Measurements from ENCODE around the gene STAT5B.

The STAT5B gene

GRCh38 chr17:42193969-42194899 lies 82.0 kb downstream of the STAT5B start, which contains the start of gene GHDC:
Gene GHDC, minus strand, starts transcription at chr17:42194494. Its CDS starts 913 bp downstream, at chr17:42193581.
- DNase-seq = peak; percentile 87
- no peaks in the 10 kb centered on the region for H3K36me3 ChIP-seq (replicated peaks; ENCODE audit: insufficient read depth, low read length)
- peak within 1 kb of the TSS; percentile 98 for H2AFZ ChIP-seq (ENCODE audit: low read length)
- H3F3A ChIP-seq (ENCODE audit: insufficient read depth, low read length) = no peaks in the 10 kb centered on the region
- TF ChIP-seq EZH2phosphoT487 (IDR thresholded peaks at IDR 0.05; ENCODE audit: low read length) (no peak), EZH2 (optimal IDR thresholded peaks at IDR 0.05; ENCODE audit: low read depth, low read length) (no peak)
- TF ChIP-seq, protein P1, sequence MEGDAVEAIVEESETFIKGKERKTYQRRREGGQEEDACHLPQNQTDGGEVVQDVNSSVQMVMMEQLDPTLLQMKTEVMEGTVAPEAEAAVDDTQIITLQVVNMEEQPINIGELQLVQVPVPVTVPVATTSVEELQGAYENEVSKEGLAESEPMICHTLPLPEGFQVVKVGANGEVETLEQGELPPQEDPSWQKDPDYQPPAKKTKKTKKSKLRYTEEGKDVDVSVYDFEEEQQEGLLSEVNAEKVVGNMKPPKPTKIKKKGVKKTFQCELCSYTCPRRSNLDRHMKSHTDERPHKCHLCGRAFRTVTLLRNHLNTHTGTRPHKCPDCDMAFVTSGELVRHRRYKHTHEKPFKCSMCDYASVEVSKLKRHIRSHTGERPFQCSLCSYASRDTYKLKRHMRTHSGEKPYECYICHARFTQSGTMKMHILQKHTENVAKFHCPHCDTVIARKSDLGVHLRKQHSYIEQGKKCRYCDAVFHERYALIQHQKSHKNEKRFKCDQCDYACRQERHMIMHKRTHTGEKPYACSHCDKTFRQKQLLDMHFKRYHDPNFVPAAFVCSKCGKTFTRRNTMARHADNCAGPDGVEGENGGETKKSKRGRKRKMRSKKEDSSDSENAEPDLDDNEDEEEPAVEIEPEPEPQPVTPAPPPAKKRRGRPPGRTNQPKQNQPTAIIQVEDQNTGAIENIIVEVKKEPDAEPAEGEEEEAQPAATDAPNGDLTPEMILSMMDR (IDR thresholded peaks at IDR 0.05; ENCODE audit: low read length) = no peak
- H3K9me2 ChIP-seq (replicated peaks; ENCODE audit: insufficient read depth, low read length) = no peaks in the 10 kb centered on the region
- no peaks in the 10 kb centered on the region for H3K27me3 ChIP-seq (replicated peaks; ENCODE audit: insufficient read depth, low read length)
- peak within 1 kb of the TSS; percentile 77 for H3K9ac ChIP-seq (ENCODE audit: low read length)
- no peaks in the 10 kb centered on the region; the same call in 1 of the 2 replicates for H3K4me1 ChIP-seq (ENCODE audit: low read length)
- peak within 1 kb of the TSS; percentile 75 for H3K4me2 ChIP-seq (ENCODE audit: low read depth, low read length)
- no peaks in the 10 kb centered on the region for H3K9me3 ChIP-seq (replicated peaks; ENCODE audit: insufficient read depth, low read length)
- no peaks in the 10 kb centered on the region for H4K20me1 ChIP-seq (ENCODE audit: insufficient read depth, low read length)
- H3K4me3 ChIP-seq (ENCODE audit: low read length) = peak within 1 kb of the TSS; percentile 97
- peaks cover 5% of the 10 kb centered on the region; the same call in 1 of the 2 replicates for H3K79me2 ChIP-seq (ENCODE audit: low read length)
- no peak within 1 kb of the TSS for H3K27ac ChIP-seq (ENCODE audit: low read length)

DNA sequence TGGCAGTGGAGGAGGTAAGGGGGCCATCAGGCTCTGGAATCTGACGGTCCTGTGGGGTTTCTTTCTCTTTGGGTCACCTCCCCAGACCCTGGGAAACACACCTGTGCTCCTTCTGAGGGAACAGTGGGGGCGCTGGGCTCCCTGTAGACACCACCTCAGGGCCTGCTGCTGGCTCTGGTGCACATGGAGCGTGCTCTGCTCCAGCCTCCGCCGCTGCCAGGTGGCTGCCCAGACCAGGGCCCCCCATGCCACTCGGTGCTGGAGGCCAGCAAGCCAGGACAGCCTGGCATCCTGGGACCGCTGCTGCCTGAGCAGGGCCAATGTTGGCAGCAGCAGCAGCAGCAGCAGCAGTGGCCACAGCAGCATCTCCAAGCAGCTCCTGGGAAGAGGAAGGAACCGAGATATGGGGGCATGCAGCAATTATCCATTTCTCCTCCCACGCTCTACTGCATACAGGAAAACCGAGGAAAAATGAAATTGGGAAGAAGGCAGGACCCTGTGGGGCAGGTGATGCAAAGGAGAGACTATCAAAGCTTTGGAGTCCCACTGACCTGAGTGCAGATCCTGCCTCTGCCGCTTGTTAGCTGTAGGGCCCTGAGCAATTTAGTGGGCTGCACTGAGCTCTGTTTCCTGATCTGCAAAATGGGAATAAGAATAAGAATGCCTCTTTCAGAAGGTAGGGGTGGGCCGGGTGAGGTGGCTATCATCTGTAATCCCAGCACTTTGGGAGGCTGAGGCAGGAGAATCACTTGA lies 82.8 kb downstream of the STAT5B start:
- H2AFZ ChIP-seq (ENCODE audit: low read length) = peak overlapping the region; percentile 98
- no peaks in the 10 kb centered on the region for H3K27me3 ChIP-seq (replicated peaks; ENCODE audit: insufficient read depth, low read length)
- no peak for TF ChIP-seq EZH2phosphoT487 (IDR thresholded peaks at IDR 0.05; ENCODE audit: low read length)
- no peak for TF ChIP-seq EZH2 (optimal IDR thresholded peaks at IDR 0.05; ENCODE audit: low read depth, low read length)
- TF ChIP-seq, protein P1 (IDR thresholded peaks at IDR 0.05; ENCODE audit: low read length) = no peak
- H3K27ac ChIP-seq (ENCODE audit: low read length) = no peak overlapping the region
- H3K9me3 ChIP-seq (replicated peaks; ENCODE audit: insufficient read depth, low read length) = no peaks in the 10 kb centered on the region
- H3K4me1 ChIP-seq (ENCODE audit: low read length) = no peaks in the 10 kb centered on the region; the same call in 1 of the 2 replicates
- peaks cover 5% of the 10 kb centered on the region; the same call in 1 of the 2 replicates for H3K79me2 ChIP-seq (ENCODE audit: low read length)
- no peaks in the 10 kb centered on the region for H3K36me3 ChIP-seq (replicated peaks; ENCODE audit: insufficient read depth, low read length)
- no peaks in the 10 kb centered on the region for H4K20me1 ChIP-seq (ENCODE audit: insufficient read depth, low read length)
- peak overlapping the region; percentile 77 for H3K9ac ChIP-seq (ENCODE audit: low read length)
- no peaks in the 10 kb centered on the region for H3F3A ChIP-seq (ENCODE audit: insufficient read depth, low read length)
- no peak for DNase-seq
- H3K9me2 ChIP-seq (replicated peaks; ENCODE audit: insufficient read depth, low read length) = no peaks in the 10 kb centered on the region
- peak overlapping the region; percentile 75 for H3K4me2 ChIP-seq (ENCODE audit: low read depth, low read length)
- H3K4me3 ChIP-seq (ENCODE audit: low read length) = peak overlapping the region; percentile 97

- Histone ChIP-seq H4K20me1 (ENCODE audit: insufficient read depth, low read length) (no peaks in the 10 kb centered on the region), H2AFZ (ENCODE audit: low read length) (no peak overlapping the region), H3K4me3 (ENCODE audit: low read length) (no peak overlapping the region), H3K36me3 (replicated peaks; ENCODE audit: insufficient read depth, low read length) (no peaks in the 10 kb centered on the region), H3K27ac (ENCODE audit: low read length) (no peak overlapping the region), H3K9ac (ENCODE audit: low read length) (no peak overlapping the region), H3K4me1 (ENCODE audit: low read length) (no peaks in the 10 kb centered on the region; the same call in 1 of the 2 replicates), H3K27me3 (replicated peaks; ENCODE audit: insufficient read depth, low read length) (no peaks in the 10 kb centered on the region), H3K79me2 (ENCODE audit: low read length) (peaks cover 5% of the 10 kb centered on the region; the same call in 1 of the 2 replicates), H3F3A (ENCODE audit: insufficient read depth, low read length) (no peaks in the 10 kb centered on the region), H3K9me2 (replicated peaks; ENCODE audit: insufficient read depth, low read length) (no peaks in the 10 kb centered on the region), H3K4me2 (ENCODE audit: low read depth, low read length) (no peak overlapping the region), H3K9me3 (replicated peaks; ENCODE audit: insufficient read depth, low read length) (no peaks in the 10 kb centered on the region)
- DNase-seq = no peak
- no peak for TF ChIP-seq EZH2 (optimal IDR thresholded peaks at IDR 0.05; ENCODE audit: low read depth, low read length)
- TF ChIP-seq EZH2phosphoT487 (IDR thresholded peaks at IDR 0.05; ENCODE audit: low read length) = no peak
- TF ChIP-seq, protein P1 (IDR thresholded peaks at IDR 0.05; ENCODE audit: low read length) = no peak
Measured at GRCh38 chr17:42192189-42193126, 83.7 kb downstream of the STAT5B start.

Measured in MM.1S (cell line).